H1 (cell line): ENCODE measurements around the gene FITM1. TPM values are rescaled to one million over a fixed set of nuclear protein-coding genes. Genes with fewer than 3 reads are reported as not detected.

ENCODE experiments used
- CTCF ChIA-PET: fragments of 300-600 bp; sonication (Branson Sonifier 250); formaldehyde crosslinking; loops from one replicate; lab custom pipeline; 2021; ENCODE audit not compliant: partially characterized antibody; lab: Charles Lee
- POLR2A ChIA-PET: fragments of 300-600 bp; sonication (Branson Sonifier 250); formaldehyde crosslinking; loops from one replicate; lab custom pipeline; 2021; ENCODE audit warnings: inconsistent platforms; ENCODE audit not compliant: partially characterized antibody; lab: Charles Lee
- DNase-seq, 2 experiments: peaks; one replicate each; pipeline versions ENCODE4 v3.0.0 to v3.0.0-alpha.2; 2010 to 2022; ENCODE audit warnings: low spot score in 2 of 2, low read depth in 1 of 2, mixed read lengths in 1 of 2
- FAIRE-seq: peaks from 2 replicates; lab custom pipeline; 2011; peaks lifted over from hg19 to GRCh38; lab: Jason Lieb, UNC
- H2AFZ ChIP-seq: 2 replicates; pipeline ENCODE4 v1.8.1; 2012; ENCODE audit warnings: low read length, inconsistent platforms
- H2AK5ac ChIP-seq: 2 replicates; pipeline ENCODE4 v1.6.1; 2013; ENCODE audit warnings: low read depth, low read length
- H2BK120ac ChIP-seq: replicated peaks from 2 replicates; pipeline ENCODE3; 2013; ENCODE audit warnings: low read depth, low read length, inconsistent platforms
- H2BK12ac ChIP-seq: 2 replicates; pipeline ENCODE4 v1.6.1; 2013; ENCODE audit warnings: low read depth, low read length
- H2BK15ac ChIP-seq: 2 replicates; pipeline ENCODE4 v1.6.1; 2013; ENCODE audit warnings: low read length
- H2BK20ac ChIP-seq: 2 replicates; pipeline ENCODE4 v1.6.1; 2013; ENCODE audit warnings: low read length
- H2BK5ac ChIP-seq: 2 replicates; pipeline ENCODE4 v1.6.1; 2013; ENCODE audit warnings: low read depth, low read length
- H3K14ac ChIP-seq: 2 replicates; pipeline ENCODE4 v1.6.1; 2013; ENCODE audit warnings: inconsistent platforms; ENCODE audit not compliant: insufficient read length
- H3K18ac ChIP-seq: 2 replicates; pipeline ENCODE4 v1.6.1; 2013; ENCODE audit warnings: low read length; ENCODE audit errors: extremely low read depth
- H3K23ac ChIP-seq: 2 replicates; pipeline ENCODE4 v1.6.1; 2013; ENCODE audit warnings: inconsistent platforms; ENCODE audit not compliant: insufficient read length
- H3K23me2 ChIP-seq: 2 replicates; pipeline ENCODE4 v1.6.1; 2013; ENCODE audit warnings: low read depth, low read length
- H3K27ac ChIP-seq: 2 replicates; pipeline ENCODE4 v1.6.1; 2011; ENCODE audit warnings: low read depth, low read length, inconsistent platforms
- H3K27me3 ChIP-seq, 4 experiments: replicated peaks in 1 of 4; 1 replicate in 1 of 4; 2 replicates in 3 of 4; pipeline versions ENCODE4 v1.6.1 to v1.8.1; 2011 to 2013; ENCODE audit warnings: low read length in 3 of 4, mild to moderate bottlenecking in 3 of 4, inconsistent platforms in 2 of 4, mixed read lengths in 2 of 4, moderate library complexity in 1 of 4; ENCODE audit not compliant: control insufficient read depth in 3 of 4, insufficient read depth in 3 of 4; ENCODE audit errors: extremely low read depth in 1 of 4
- H3K36me3 ChIP-seq, 4 experiments: 2 replicates each; pipeline versions ENCODE4 v1.6.1 to v1.8.1; 2011 to 2013; ENCODE audit warnings: mild to moderate bottlenecking in 4 of 4, low read length in 3 of 4, moderate library complexity in 2 of 4, control low read depth in 1 of 4, inconsistent platforms in 1 of 4; ENCODE audit not compliant: insufficient read depth in 4 of 4, control insufficient read depth in 2 of 4
- H3K4ac ChIP-seq: replicated peaks from 2 replicates; pipeline ENCODE3; 2013; ENCODE audit warnings: low read length, low read depth, mixed read lengths, inconsistent platforms; ENCODE audit not compliant: insufficient read length
- H3K4me1 ChIP-seq, 4 experiments: replicated peaks in 1 of 4; 1 replicate in 1 of 4; 2 replicates in 3 of 4; pipeline versions ENCODE4 v1.6.1 to v1.8.1; 2011 to 2013; ENCODE audit warnings: low read length in 3 of 4, inconsistent platforms in 2 of 4, mixed read lengths in 1 of 4; ENCODE audit not compliant: insufficient read depth in 4 of 4, control insufficient read depth in 3 of 4
- H3K4me2 ChIP-seq, 2 experiments: 2 replicates each; pipeline versions ENCODE4 v1.6.1 to v1.8.1; 2011 to 2013; ENCODE audit warnings: low read depth in 2 of 2, low read length in 2 of 2, control low read depth in 1 of 2, inconsistent platforms in 1 of 2, mild to moderate bottlenecking in 1 of 2; ENCODE audit not compliant: insufficient read depth in 1 of 2
- H3K4me3 ChIP-seq, 4 experiments: fragments of 200-600, 300-600 bp in 1 of 4; sonication (generic), shearing (Covaris generic), sonication (Bioruptor Twin) in 1 of 4; 2 replicates each; pipeline versions ENCODE4 v1.5.1 to v1.8.1; 2011 to 2016; ENCODE audit warnings: low read length in 4 of 4, low read depth in 3 of 4, control low read depth in 2 of 4, inconsistent platforms in 2 of 4, mild to moderate bottlenecking in 2 of 4, mixed read lengths in 1 of 4, moderate library complexity in 1 of 4; ENCODE audit not compliant: insufficient read depth in 2 of 4; ENCODE audit errors: extremely low read depth in 1 of 4
- H3K56ac ChIP-seq: replicated peaks from 2 replicates; pipeline ENCODE3; 2013; ENCODE audit warnings: low read depth, mild to moderate bottlenecking, mixed read lengths, low read length, inconsistent platforms; ENCODE audit not compliant: insufficient read length
- H3K79me1 ChIP-seq: 2 replicates; pipeline ENCODE4 v1.6.1; 2013; ENCODE audit warnings: low read depth, low read length, control low read depth
- H3K79me2 ChIP-seq, 2 experiments: 2 replicates each; pipeline versions ENCODE4 v1.6.1 to v1.8.1; 2012 to 2013; ENCODE audit warnings: low read length in 2 of 2, mild to moderate bottlenecking in 2 of 2, inconsistent platforms in 1 of 2; ENCODE audit not compliant: insufficient read depth in 2 of 2, control insufficient read depth in 1 of 2
- H3K9ac ChIP-seq, 4 experiments: replicated peaks in 1 of 4; 1 replicate in 1 of 4; 2 replicates in 3 of 4; pipeline versions ENCODE4 v1.6.1 to v1.8.1; 2011 to 2013; ENCODE audit warnings: low read depth in 3 of 4, low read length in 3 of 4, control low read depth in 2 of 4, mild to moderate bottlenecking in 2 of 4, moderate library complexity in 2 of 4, inconsistent platforms in 1 of 4; ENCODE audit errors: extremely low read depth in 1 of 4
- H3K9me3 ChIP-seq, 2 experiments: 2 replicates each; pipeline versions ENCODE4 v1.6.1 to v1.8.1; 2012 to 2013; ENCODE audit warnings: mild to moderate bottlenecking in 2 of 2, moderate library complexity in 2 of 2, control low read depth in 1 of 2, inconsistent platforms in 1 of 2, low read depth in 1 of 2, low read length in 1 of 2, mixed read lengths in 1 of 2; ENCODE audit not compliant: insufficient read depth in 2 of 2
- H4K20me1 ChIP-seq, 2 experiments: replicated peaks in 1 of 2; 2 replicates each; pipeline versions ENCODE3 to v1.8.1; 2011 to 2013; ENCODE audit warnings: inconsistent platforms in 2 of 2, low read length in 2 of 2, mild to moderate bottlenecking in 1 of 2; ENCODE audit not compliant: insufficient read depth in 2 of 2, control insufficient read depth in 1 of 2
- H4K5ac ChIP-seq: 2 replicates; pipeline ENCODE4 v1.6.1; 2013; ENCODE audit warnings: low read length, low read depth, mixed read lengths, inconsistent platforms; ENCODE audit not compliant: insufficient read length
- H4K8ac ChIP-seq: 2 replicates; pipeline ENCODE4 v1.8.0; 2013; ENCODE audit warnings: mild to moderate bottlenecking, moderate library complexity, low read length, inconsistent platforms; ENCODE audit not compliant: insufficient read depth; ENCODE audit errors: extremely low read depth
- H4K91ac ChIP-seq: replicated peaks from 2 replicates; pipeline ENCODE3; 2013; ENCODE audit warnings: low read length, mixed read lengths, inconsistent platforms; ENCODE audit not compliant: insufficient read length
- E2F6 ChIP-seq: IDR thresholded peaks from 2 replicates; pipeline ENCODE4 v1.6.1; 2012; ENCODE audit warnings: inconsistent platforms
- KDM1A ChIP-seq: fragments of 200-600, 300-600 bp; sonication (generic); IDR thresholded peaks from 2 replicates; pipeline ENCODE4 v1.7.1; 2016; ENCODE audit warnings: mild to moderate bottlenecking, low read length, borderline replicate concordance
- MAFK ChIP-seq: IDR thresholded peaks from 2 replicates; pipeline ENCODE4 v1.6.1; 2012; ENCODE audit warnings: low read depth, mild to moderate bottlenecking, improper control_type of control experiment, low read length
- NRF1 ChIP-seq: IDR thresholded peaks from 2 replicates; pipeline ENCODE4 v1.6.1; 2011; ENCODE audit warnings: mild to moderate bottlenecking, low read depth, low read length, improper control_type of control experiment
- PHF8 ChIP-seq: fragments of 200-600 bp; sonication (generic); conservative IDR thresholded peaks from 2 replicates; pipeline ENCODE4 v1.7.1; 2012; ENCODE audit warnings: low read depth, mild to moderate bottlenecking, inconsistent platforms, low read length, moderate library complexity
- SIRT6 ChIP-seq: IDR thresholded peaks from one replicate; pipeline ENCODE4 v1.7.1; 2012; ENCODE audit warnings: low read length, inconsistent platforms
- SIX5 ChIP-seq: IDR thresholded peaks from 2 replicates; pipeline ENCODE4 v1.6.1; 2011; ENCODE audit warnings: mild to moderate bottlenecking, low read depth, low read length
- TEAD4 ChIP-seq: IDR thresholded peaks from 2 replicates; pipeline ENCODE4 v1.6.1; 2012; ENCODE audit warnings: low read depth, low read length, inconsistent platforms, mixed read lengths
- USF2 ChIP-seq: IDR thresholded peaks from 2 replicates; pipeline ENCODE4 v1.6.1; 2011; ENCODE audit warnings: low read length, improper control_type of control experiment
- ZNF274 ChIP-seq: IDR thresholded peaks from 2 replicates; pipeline ENCODE4 v1.7.0; 2012; ENCODE audit warnings: low read length, borderline replicate concordance; ENCODE audit errors: extremely low read depth
- WGBS, 2 experiments: shearing (Covaris generic) in 1 of 2; methylation state at CpG; one replicate each; pipeline versions ENCODE4 v1.1.6 to v1.1.7; 2013 to 2015; ENCODE audit warnings: low lambda C conversion rate in 2 of 2, mixed read lengths in 2 of 2, inconsistent platforms in 1 of 2, low coverage in 1 of 2, missing lambda C conversion rate in 1 of 2; ENCODE audit not compliant: insufficient replicate concordance in 2 of 2, insufficient coverage in 1 of 2, insufficient read length in 1 of 2; ENCODE audit errors: extremely low coverage in 1 of 2, missing lambda C conversion rate in 1 of 2; 5-methylcytosine and 5-hydroxymethylcytosine counted together
- polyA plus RNA-seq, 7 experiments: library from polyadenylated mRNA; depleted of rRNA in 3 of 7; stranded (reverse) in 5 of 7; unstranded in 2 of 7; fragments of >200 nt in 5 of 7; fragments of 200-250 nt in 2 of 7; gene quantifications; 1 replicate in 5 of 7; 2 replicates in 1 of 7; 4 replicates in 1 of 7; pipeline versions ENCODE4 v1.2.1 to v1.2.3, GENCODE V29; 2011 to 2013; ENCODE audit warnings: missing spikeins in 2 of 7, mixed read lengths in 2 of 7
- total RNA-seq: library from RNA; stranded (reverse); fragmentation: NEBNext Ultra II Directional; extraction: Animal tissue kit (Norgen Biotek cat#: 25700); gene quantifications from 2 replicates; pipeline ENCODE4 v1.2.1, GENCODE V29; 2021

The FITM1 gene
- total and polyA plus RNA-seq, 2 of the 8 experiments (the other 6 are each of a cell fraction or from before 2014, with no cell fraction given), result 0.53 to 0.76 TPM

GRCh38 chr14:24119691-24120090 is 10.8 kb upstream of the FITM1 start:
- Histone ChIP-seq H3K79me2 (peaks cover 0 to 10% of the 10 kb centered on the region in 2 experiments; a peak in 2 of 4 replicates), H2BK5ac (no peak overlapping the region), H3K23ac (no peak overlapping the region), H3K27me3 (no peaks in the 10 kb centered on the region), H2BK15ac (no peak overlapping the region), H2BK120ac (no peak overlapping the region), H3K4me2 (no peak overlapping the region), H3K18ac (no peak overlapping the region), H3K56ac (no peak overlapping the region), H4K91ac (no peak overlapping the region), H3K4ac (no peak overlapping the region), H3K4me1 (peaks cover 0 to 4% (median 2%) of the 10 kb centered on the region in 4 experiments; a peak in 5 of 7 replicates), H3K27ac (no peak overlapping the region), H2BK20ac (no peak overlapping the region), H4K20me1 (peaks cover 0 to 3% of the 10 kb centered on the region in 2 experiments), H2AK5ac (no peak overlapping the region), H3K79me1 (peaks cover 5% of the 10 kb centered on the region; the same call in 1 of the 2 replicates), H3K23me2 (peaks cover 3% of the 10 kb centered on the region; the same call in 1 of the 2 replicates), H4K8ac (no peak overlapping the region), H2BK12ac (no peak overlapping the region), H2AFZ (no peak overlapping the region), H3K9me3 (no peaks in the 10 kb centered on the region)
- POLR2A ChIA-PET, result interaction anchor here (1.3 to 7.1 kb wide), 4 partner anchors 16 to 60 kb away, joined by 3 to 125 read pairs (median 106); partner anchors contain the start of genes EMC9, PCK2 and PSME1
- CTCF ChIA-PET, result interaction anchor here (0.9 kb wide), 1 partner anchor 35 kb away, joined by 3 read pairs; no protein-coding TSS in a partner anchor
- 100% methylated on average over 6 of the region's 6 CpGs; no CpG with 5 or more reads in 1 of the 2 experiments for WGBS, 2 experiments
- no peak for DNase-seq
- FAIRE-seq, result no peak
- TF ChIP-seq SIX5 (no peak), NRF1 (no peak), ZNF274 (no peak), KDM1A (no peak), PHF8 (no peak), USF2 (no peak), TEAD4 (no peak), E2F6 (no peak), MAFK (no peak), SIRT6 (no peak)
- TF ChIP-seq, all 59 proteins: peak for 0
- Histone ChIP-seq H3K4me3 (no peak overlapping the region), H4K5ac (no peak overlapping the region), H3K14ac (no peak overlapping the region), H3K36me3 (peaks cover 14 to 43% (median 34%) of the 10 kb centered on the region in 4 experiments), H3K9ac (no peak overlapping the region)
